ENCODE data around the gene ARL6IP5. TPM values are rescaled to one million over a fixed set of nuclear protein-coding genes. Genes with fewer than 3 reads are reported as not detected.

ARL6IP5 gene
- total RNA-seq, 1 experiment from 2014 or later: 30.0 TPM

DNA sequence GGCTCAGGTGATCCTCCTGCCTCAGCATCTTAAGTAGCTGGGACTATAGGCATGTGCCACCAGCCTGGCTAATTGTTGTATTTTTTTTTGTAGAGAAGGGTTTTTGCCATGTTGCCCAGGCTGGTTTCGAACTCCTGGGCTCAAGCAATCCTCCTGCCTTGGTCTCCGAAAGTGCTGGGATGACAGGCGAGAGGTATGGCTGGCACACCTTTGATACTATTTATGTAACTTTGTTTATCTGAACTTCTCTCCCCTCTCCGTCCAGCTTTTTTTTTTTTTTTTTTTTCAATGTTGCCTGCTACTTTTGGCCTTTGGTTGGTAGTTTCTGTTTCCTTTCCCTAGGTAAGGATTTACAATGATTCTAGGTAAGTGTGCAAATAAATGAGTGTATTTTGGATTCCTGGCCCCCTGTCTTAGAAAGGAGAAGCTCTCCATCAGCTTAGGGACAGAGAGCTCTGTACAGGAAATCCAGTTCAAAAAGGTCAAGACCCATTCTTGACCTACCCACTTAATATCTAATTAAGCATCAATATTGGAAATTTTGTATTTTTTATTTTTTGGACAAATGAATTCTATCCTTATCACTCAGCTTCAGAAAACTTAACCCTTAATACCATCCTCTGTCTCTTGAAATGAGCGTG is 6.8 kb downstream of the ARL6IP5 start:
- Histone ChIP-seq H3K9me2 (ENCODE audit: insufficient read depth) (no peaks in the 10 kb centered on the region), H3K9me3 (ENCODE audit: control insufficient read depth in 1 of 2, insufficient read depth in 1 of 2, low read depth in 1 of 2, low read length in 2 of 2) (no peaks in the 10 kb centered on the region), H3K27ac (ENCODE audit: low read depth, low read length) (no peak overlapping the region), H3K4me3 (replicated peaks in 1 of 2; ENCODE audit: low read depth in 1 of 2, low read length in 2 of 2) (no peak overlapping the region), H4K20me1 (ENCODE audit: insufficient read depth) (no peaks in the 10 kb centered on the region), H3K79me2 (ENCODE audit: insufficient read depth, low read length) (peaks cover 27% of the 10 kb centered on the region), H3K27me3 (ENCODE audit: insufficient read depth, low read length) (no peaks in the 10 kb centered on the region), H3K4me2 (ENCODE audit: low read length) (no peak overlapping the region), H3K4me1 (ENCODE audit: control insufficient read depth in 1 of 2, insufficient read depth in 2 of 2, low read length in 2 of 2) (peaks cover 13 to 38% of the 10 kb centered on the region in 2 experiments), H2AFZ (ENCODE audit: low read depth, low read length, poor library complexity, severe bottlenecking) (no peak overlapping the region), H3K36me3 (ENCODE audit: control insufficient read depth in 1 of 2, insufficient read depth in 2 of 2, low read length in 2 of 2) (no peaks in the 10 kb centered on the region), H3K9ac (ENCODE audit: low read length) (no peak overlapping the region)
- DNase-seq (ENCODE audit: low read depth, low spot score): no peak
- TF ChIP-seq ZNF274 (IDR thresholded peaks at IDR 0.05; ENCODE audit: low read depth, low read length) (no peak), EZH2 (IDR thresholded peaks at IDR 0.05) (no peak), ATF3 (IDR thresholded peaks at IDR 0.05) (no peak), JUND (IDR thresholded peaks at IDR 0.05) (no peak), MAX (IDR thresholded peaks at IDR 0.05) (no peak), YY1 (IDR thresholded peaks at IDR 0.05; ENCODE audit: extremely low read depth, insufficient replicate concordance, low read depth, low read length) (no peak), SP1 (IDR thresholded peaks at IDR 0.05; ENCODE audit: low read depth) (no peak), ZFX (IDR thresholded peaks at IDR 0.05) (no peak), ELF1 (IDR thresholded peaks at IDR 0.05; ENCODE audit: borderline replicate concordance, low read depth) (no peak), RAD21 (IDR thresholded peaks at IDR 0.05; ENCODE audit: low read depth) (no peak), SIN3A (IDR thresholded peaks at IDR 0.05; ENCODE audit: low read depth) (no peak), CEBPB (IDR thresholded peaks at IDR 0.05; ENCODE audit: low read depth) (no peak), CBX3 (IDR thresholded peaks at IDR 0.05; ENCODE audit: low read depth) (no peak), EZH2phosphoT487 (IDR thresholded peaks at IDR 0.05; ENCODE audit: borderline replicate concordance) (no peak), POLR2AphosphoS5 (IDR thresholded peaks at IDR 0.05; ENCODE audit: low read depth, low read length) (no peak), EGR1 (IDR thresholded peaks at IDR 0.05; ENCODE audit: low read depth) (no peak)
- TF ChIP-seq, protein P1, sequence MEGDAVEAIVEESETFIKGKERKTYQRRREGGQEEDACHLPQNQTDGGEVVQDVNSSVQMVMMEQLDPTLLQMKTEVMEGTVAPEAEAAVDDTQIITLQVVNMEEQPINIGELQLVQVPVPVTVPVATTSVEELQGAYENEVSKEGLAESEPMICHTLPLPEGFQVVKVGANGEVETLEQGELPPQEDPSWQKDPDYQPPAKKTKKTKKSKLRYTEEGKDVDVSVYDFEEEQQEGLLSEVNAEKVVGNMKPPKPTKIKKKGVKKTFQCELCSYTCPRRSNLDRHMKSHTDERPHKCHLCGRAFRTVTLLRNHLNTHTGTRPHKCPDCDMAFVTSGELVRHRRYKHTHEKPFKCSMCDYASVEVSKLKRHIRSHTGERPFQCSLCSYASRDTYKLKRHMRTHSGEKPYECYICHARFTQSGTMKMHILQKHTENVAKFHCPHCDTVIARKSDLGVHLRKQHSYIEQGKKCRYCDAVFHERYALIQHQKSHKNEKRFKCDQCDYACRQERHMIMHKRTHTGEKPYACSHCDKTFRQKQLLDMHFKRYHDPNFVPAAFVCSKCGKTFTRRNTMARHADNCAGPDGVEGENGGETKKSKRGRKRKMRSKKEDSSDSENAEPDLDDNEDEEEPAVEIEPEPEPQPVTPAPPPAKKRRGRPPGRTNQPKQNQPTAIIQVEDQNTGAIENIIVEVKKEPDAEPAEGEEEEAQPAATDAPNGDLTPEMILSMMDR (IDR thresholded peaks at IDR 0.05 in 2 of 3, conservative IDR thresholded peaks at IDR 0.05 in 1 of 3; ENCODE audit: borderline replicate concordance in 1 of 3, insufficient read depth in 1 of 3, low read depth in 2 of 3, low read length in 2 of 3): no peak
- TF ChIP-seq, protein P2, sequence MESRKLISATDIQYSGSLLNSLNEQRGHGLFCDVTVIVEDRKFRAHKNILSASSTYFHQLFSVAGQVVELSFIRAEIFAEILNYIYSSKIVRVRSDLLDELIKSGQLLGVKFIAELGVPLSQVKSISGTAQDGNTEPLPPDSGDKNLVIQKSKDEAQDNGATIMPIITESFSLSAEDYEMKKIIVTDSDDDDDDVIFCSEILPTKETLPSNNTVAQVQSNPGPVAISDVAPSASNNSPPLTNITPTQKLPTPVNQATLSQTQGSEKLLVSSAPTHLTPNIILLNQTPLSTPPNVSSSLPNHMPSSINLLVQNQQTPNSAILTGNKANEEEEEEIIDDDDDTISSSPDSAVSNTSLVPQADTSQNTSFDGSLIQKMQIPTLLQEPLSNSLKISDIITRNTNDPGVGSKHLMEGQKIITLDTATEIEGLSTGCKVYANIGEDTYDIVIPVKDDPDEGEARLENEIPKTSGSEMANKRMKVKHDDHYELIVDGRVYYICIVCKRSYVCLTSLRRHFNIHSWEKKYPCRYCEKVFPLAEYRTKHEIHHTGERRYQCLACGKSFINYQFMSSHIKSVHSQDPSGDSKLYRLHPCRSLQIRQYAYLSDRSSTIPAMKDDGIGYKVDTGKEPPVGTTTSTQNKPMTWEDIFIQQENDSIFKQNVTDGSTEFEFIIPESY (IDR thresholded peaks at IDR 0.05; ENCODE audit: extremely low read depth, insufficient replicate concordance, low read length): no peak
- TF ChIP-seq, protein P3, sequence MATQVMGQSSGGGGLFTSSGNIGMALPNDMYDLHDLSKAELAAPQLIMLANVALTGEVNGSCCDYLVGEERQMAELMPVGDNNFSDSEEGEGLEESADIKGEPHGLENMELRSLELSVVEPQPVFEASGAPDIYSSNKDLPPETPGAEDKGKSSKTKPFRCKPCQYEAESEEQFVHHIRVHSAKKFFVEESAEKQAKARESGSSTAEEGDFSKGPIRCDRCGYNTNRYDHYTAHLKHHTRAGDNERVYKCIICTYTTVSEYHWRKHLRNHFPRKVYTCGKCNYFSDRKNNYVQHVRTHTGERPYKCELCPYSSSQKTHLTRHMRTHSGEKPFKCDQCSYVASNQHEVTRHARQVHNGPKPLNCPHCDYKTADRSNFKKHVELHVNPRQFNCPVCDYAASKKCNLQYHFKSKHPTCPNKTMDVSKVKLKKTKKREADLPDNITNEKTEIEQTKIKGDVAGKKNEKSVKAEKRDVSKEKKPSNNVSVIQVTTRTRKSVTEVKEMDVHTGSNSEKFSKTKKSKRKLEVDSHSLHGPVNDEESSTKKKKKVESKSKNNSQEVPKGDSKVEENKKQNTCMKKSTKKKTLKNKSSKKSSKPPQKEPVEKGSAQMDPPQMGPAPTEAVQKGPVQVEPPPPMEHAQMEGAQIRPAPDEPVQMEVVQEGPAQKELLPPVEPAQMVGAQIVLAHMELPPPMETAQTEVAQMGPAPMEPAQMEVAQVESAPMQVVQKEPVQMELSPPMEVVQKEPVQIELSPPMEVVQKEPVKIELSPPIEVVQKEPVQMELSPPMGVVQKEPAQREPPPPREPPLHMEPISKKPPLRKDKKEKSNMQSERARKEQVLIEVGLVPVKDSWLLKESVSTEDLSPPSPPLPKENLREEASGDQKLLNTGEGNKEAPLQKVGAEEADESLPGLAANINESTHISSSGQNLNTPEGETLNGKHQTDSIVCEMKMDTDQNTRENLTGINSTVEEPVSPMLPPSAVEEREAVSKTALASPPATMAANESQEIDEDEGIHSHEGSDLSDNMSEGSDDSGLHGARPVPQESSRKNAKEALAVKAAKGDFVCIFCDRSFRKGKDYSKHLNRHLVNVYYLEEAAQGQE (IDR thresholded peaks at IDR 0.05; ENCODE audit: low read depth): no peak
- intact Hi-C loops (cut with micrococcal nuclease): no loop called here
- ChIA-PET CTCF (no interaction called here), RAD21 (ENCODE audit: low non-redundant PET in 1 of 2, low total read pairs in 2 of 2, uncharacterized antibody in 2 of 2, unreplicated experiment in 2 of 2) (no interaction called here), POLR2A (interaction anchor here (0.7 kb wide), 1 partner anchor 141 kb away, joined by 3 read pairs; no protein-coding TSS in a partner anchor)
- BruUV-seq (replicated peaks): no TSS peak
- no peak for ATAC-seq

Measured in HCT116 (cell line).